ENCODE measurements around the gene FOXRED2.

DNA sequence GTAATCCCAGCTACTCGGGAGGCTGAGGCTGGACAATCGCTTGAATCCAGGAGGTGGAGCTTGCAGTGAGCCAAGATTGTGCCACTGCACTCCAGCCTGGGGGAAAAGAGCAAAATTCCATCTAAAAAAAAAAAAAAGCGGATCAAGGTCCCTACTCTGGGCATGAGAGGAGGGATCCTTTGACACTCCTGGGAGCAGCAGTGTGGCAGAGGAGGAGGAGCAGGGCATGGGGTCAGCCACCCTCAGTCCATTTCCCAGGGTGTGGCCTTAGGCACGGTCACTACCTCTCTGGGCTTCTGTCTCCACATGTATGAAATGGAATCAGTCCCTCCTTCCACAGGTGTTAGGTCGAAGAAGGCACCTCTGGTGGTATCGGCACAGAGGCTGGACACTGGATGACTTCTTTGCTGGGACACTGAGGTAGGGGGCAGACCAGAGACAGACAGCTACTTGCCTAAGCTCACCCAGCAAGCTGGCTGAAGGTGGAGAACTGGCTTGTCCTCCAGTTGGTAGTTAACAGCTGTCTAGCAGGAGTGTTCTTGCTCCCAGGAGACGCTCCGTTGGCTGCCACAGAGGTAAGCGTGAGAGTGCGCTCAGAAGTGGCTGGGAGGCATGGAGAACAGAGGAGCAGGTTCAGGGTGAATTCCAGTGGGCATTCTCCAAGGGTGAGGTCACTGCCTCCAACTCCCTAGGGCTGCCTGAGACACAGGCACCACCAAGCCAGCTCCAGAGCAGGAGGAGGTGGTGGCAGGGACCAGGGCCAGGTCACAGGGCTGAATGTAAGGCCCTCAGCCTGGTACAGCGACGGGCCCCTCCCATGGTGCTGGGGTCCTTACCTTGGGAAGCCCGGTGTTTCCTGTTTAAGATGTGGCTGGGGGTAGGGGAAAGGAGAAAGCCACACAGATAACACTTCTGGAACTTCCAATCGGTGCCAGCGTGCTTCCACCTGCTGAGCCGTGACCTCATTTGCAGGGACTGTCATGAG, 44.9 kb downstream of the FOXRED2 start:
- no peak for TF ChIP-seq EZH2 (IDR thresholded peaks at IDR 0.05; ENCODE audit: borderline replicate concordance, insufficient read depth, low read length, poor library complexity, severe bottlenecking)
- TF ChIP-seq EP300 (conservative IDR thresholded peaks at IDR 0.05; ENCODE audit: poor library complexity, severe bottlenecking), result no peak
- TF ChIP-seq, protein P1, sequence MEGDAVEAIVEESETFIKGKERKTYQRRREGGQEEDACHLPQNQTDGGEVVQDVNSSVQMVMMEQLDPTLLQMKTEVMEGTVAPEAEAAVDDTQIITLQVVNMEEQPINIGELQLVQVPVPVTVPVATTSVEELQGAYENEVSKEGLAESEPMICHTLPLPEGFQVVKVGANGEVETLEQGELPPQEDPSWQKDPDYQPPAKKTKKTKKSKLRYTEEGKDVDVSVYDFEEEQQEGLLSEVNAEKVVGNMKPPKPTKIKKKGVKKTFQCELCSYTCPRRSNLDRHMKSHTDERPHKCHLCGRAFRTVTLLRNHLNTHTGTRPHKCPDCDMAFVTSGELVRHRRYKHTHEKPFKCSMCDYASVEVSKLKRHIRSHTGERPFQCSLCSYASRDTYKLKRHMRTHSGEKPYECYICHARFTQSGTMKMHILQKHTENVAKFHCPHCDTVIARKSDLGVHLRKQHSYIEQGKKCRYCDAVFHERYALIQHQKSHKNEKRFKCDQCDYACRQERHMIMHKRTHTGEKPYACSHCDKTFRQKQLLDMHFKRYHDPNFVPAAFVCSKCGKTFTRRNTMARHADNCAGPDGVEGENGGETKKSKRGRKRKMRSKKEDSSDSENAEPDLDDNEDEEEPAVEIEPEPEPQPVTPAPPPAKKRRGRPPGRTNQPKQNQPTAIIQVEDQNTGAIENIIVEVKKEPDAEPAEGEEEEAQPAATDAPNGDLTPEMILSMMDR (IDR thresholded peaks at IDR 0.05; ENCODE audit: poor library complexity, severe bottlenecking), result no peak
- TF ChIP-seq, protein P2, sequence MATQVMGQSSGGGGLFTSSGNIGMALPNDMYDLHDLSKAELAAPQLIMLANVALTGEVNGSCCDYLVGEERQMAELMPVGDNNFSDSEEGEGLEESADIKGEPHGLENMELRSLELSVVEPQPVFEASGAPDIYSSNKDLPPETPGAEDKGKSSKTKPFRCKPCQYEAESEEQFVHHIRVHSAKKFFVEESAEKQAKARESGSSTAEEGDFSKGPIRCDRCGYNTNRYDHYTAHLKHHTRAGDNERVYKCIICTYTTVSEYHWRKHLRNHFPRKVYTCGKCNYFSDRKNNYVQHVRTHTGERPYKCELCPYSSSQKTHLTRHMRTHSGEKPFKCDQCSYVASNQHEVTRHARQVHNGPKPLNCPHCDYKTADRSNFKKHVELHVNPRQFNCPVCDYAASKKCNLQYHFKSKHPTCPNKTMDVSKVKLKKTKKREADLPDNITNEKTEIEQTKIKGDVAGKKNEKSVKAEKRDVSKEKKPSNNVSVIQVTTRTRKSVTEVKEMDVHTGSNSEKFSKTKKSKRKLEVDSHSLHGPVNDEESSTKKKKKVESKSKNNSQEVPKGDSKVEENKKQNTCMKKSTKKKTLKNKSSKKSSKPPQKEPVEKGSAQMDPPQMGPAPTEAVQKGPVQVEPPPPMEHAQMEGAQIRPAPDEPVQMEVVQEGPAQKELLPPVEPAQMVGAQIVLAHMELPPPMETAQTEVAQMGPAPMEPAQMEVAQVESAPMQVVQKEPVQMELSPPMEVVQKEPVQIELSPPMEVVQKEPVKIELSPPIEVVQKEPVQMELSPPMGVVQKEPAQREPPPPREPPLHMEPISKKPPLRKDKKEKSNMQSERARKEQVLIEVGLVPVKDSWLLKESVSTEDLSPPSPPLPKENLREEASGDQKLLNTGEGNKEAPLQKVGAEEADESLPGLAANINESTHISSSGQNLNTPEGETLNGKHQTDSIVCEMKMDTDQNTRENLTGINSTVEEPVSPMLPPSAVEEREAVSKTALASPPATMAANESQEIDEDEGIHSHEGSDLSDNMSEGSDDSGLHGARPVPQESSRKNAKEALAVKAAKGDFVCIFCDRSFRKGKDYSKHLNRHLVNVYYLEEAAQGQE (IDR thresholded peaks at IDR 0.05; ENCODE audit: borderline replicate concordance), result no peak
- no peak for TF ChIP-seq TAF1 (IDR thresholded peaks at IDR 0.05; ENCODE audit: low read depth)
- no peak for TF ChIP-seq RAD21 (conservative IDR thresholded peaks at IDR 0.05)
- TF ChIP-seq POLR2AphosphoS5 (IDR thresholded peaks at IDR 0.05), result no peak
- no peak for TF ChIP-seq SMC3 (conservative IDR thresholded peaks at IDR 0.05; ENCODE audit: poor library complexity)
- no peak for TF ChIP-seq MXI1 (conservative IDR thresholded peaks at IDR 0.05; ENCODE audit: poor library complexity, severe bottlenecking)

Data from neural cell (in vitro differentiated cells).